Activated T-cell treated with anti-CD3 and anti-CD28 coated beads for 24 hours (primary cell): ENCODE measurements around the gene MSANTD2.

ENCODE experiments used
- DNase-seq: peaks from one replicate; pipeline ENCODE4 v3.0.0-alpha.2; 2020; ENCODE audit warnings: low read depth

The MSANTD2 gene

DNA sequence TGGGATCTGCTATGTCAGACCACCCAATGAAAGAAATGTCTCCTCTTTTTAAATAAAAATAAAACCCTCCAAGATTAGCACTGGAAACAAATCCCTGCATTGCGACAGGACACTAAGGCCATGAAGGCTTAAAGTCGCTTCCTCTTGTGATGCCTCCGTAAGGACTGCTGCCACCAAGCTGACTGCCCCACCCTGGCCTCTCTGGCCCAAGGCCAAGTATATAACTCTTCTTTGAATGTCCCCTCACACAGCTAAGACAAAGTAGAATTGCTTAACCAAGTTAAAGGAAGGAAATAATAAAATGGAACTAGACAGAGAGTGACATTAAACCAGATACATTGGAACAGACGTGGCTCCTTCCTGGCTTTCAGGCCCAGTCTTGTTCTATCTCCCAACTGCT is 68.0 kb downstream of the MSANTD2 start:
- no peak for DNase-seq

DNA sequence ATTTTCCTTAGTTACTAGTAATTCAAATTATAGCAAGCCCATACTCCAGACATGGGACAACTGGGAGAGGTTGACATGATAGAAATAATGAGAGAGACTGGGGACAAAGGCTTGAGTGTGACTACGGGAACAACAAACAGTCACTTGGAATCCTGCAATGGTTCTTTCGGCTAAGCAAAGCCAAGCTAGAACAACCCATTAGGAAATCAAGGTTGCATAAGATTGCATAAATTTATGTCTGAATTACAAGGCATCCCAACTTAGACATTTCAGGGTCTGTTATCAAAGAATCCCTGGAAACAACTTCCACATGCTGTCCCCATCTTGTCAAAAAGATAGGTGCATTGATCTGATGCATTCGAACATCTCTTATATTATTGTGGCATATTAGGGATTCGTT is 70.6 kb downstream of the MSANTD2 start:
- DNase-seq = no peak

DNA sequence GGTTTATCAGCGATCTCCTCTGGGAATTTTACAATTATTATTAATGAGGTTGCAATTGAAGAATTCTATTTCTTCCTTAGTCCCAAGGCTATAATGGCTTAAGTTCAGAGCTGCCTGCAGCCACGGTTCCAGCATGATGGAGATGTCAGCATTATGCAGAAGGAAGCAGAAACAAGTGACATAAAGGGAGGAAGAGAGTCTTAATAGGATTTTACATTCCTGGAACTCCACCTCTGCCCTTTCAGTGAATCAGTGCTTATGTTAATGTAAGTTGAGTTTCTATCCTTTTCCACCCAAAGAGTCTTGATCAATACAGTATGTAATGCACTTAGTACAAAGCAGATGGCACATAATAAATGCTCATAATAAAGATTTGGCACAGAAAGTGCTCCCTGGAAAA is 72.1 kb downstream of the MSANTD2 start:
- no peak for DNase-seq

DNA sequence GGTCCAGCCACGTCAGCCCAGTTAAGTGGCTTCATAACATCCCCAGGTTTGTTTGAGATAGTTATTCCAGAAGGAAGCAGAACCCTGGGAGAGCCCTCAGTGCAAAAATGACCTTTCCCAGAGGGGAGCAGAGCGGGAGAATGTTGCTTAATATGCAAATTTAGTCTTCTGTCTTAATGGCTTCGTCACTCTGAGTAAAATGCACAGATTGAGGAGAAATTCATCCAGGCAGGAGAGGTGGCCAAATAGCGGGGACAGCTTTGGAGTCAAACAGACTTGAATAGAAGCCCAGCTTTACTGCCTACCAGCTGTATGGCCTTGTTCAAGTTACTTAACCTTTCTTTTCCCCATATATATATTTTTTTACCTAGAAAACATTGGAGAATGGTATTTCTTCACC is 72.7 kb downstream of the MSANTD2 start:
- DNase-seq = no peak

DNA sequence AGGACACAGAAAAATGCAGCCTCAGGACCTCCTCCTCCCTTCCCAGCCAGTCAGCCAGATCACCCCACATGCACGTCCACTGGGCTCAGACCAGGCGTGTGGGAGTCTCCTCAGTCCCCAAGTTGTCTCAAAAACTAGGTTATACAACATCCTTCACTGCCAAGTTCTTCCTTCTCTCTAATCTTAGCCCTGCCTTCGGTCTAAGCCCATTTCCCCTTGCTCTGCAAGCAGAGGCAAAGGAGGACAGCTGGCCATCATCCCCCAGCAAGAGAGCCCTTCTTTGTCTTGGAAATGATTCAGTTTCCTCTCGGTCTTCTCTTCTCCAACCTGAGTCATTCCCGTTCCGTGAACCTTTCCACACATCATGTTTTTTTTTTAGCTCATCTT is 74.5 kb downstream of the MSANTD2 start:
- no peak for DNase-seq

DNA sequence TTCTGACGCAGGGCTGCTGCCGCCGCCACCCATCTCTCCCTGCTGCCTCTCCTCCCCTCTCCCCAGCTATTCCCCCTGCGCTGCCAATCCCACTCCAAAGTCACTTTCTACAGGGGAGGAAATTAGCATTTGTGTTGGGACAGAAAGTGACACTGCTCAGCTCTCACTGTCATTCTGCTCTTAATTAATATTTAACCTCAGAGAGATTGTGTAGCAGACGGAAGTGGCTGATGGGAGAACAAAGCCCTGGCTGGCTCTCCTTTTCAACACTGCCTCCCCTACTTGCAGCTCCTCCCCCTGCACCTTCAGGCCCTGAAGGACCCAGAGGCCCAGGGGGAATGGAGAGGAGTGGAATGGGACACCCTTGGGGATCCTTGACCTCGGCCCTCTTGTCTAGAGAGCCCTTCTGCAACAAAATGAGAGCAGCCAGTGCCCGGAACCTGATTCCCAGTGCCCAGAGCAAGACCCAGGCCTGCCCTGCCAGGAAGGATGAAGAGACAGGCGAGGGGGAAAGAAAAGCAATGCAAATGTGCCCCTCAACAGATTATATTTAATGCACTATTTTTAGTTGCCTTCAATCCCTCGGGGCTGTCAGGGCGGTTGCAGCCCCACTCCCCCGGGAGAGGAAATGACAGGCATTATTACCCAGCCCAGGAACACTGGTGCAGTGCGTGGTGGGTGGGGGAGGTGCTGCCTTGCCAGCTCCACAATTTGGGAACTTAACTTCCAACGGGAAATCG is 75.1 kb downstream of the MSANTD2 start:
- no peak for DNase-seq

DNA sequence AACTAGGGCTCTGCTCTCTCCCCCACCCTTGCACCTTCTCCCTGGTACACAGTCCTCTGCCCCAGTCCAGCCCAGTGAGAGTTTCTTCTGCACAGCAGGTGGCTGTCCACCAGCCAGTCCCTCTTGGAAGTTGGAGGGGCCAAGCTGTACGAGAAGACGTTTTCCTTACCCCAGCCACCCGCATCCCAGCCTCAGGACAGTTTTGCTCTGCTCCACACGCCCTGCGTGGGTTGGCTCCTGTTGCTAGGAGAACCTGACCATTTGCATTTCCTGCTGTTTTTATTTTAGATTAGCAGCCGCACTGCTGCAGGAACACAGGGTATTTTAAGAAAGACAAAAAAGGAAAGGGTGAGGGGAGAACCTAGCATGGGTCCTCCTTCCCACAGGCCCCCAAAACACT is 78.0 kb downstream of the MSANTD2 start:
- no peak for DNase-seq

DNA sequence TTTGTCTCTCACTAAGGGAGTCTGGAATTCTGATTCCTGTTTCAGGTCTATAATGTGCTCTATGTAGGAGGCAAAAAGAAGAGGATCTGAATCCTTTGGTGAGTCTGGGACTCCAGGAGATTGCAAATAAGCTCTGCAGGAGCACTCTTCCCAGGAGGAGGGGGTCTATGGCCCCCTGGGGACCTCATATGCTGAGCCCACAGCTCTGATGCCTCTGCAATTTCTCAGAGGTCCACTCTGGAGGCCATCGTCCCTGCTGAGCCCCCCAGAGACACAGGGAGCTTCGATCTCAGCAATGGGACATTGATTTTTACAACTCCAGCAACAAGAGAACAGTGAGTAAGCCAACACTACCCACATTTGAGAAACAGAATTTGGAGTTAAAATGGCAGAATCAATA is 80.7 kb downstream of the MSANTD2 start:
- no peak for DNase-seq

DNA sequence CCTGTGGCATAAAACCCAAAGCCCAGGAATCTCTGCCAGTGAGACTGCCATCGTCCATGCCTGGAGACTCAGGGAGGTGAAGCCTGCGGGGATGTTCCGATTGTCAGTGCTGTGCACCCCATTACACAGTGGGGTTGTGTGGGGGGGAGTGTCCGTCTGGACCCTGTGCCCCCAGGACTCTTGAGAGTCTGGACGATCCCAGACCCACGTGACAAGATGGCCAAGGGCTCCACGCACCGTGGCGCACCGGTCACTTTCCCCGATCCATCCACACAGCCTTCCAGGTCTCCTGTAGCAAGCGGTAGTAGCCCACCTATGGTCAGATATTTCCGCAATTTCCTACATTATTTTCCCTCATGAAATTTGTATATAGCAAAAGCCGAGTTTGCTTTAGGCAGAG is 81.4 kb downstream of the MSANTD2 start:
- no peak for DNase-seq

DNA sequence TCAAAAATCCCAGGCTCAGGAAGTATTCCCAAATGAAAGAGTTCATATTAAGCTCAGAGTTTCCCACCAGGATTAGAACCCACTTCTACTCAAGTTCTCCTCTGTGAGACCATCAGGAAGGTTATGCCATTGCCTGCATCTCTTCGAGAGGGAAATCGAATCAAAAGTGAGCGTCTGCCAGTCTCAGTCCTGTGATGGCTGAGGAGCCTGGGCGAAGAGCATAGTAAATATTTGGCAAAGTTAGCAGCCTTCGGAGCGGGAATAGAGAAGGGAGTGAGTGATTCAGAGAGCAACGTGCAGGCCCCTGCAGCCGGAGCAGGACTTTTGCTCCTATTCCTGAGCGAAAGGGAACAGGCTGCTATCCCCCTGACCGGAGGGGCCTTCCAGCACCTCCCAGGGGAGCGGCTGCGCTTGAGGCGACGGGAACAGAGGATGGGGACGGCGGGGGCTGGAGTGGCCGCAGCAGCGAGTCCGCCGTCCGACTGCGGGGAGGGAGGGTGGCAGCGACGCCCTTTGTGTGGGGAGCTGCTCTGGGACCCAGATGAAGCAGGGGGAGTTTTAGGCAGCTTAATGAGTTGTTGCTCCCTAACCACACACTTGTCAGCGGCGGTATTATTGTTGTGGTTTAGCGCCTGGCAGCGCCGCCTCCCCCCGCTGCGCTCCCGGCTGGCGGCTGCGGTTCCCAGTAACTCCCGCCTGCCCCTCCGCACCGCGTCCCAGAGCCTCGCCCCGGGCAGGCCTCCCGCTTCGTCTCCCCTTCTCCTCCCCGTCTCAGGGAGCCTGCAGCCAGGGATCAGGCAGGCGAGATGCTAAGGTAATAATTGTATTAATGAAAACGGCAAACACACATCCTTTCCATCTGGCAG is 82.2 kb downstream of the MSANTD2 start:
- peak; percentile 5 for DNase-seq

DNA sequence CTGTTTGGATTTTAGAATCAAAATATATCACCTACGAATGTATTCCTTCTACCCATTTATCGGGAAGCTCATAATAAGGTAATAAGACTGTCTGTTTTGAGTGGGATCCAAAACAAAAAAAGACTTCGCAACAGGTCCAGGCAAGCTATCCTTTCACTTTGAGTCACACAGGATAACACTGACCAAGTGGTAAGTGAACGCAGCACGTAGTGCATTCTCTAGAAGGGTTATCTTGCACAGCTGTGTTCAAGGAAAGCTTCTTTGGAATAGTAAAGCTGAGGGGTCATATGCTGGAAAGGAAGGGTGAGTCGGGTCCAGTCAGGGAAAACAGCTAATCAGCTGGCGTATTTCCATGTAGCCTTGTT is 82.8 kb downstream of the MSANTD2 start:
- DNase-seq = no peak

DNA sequence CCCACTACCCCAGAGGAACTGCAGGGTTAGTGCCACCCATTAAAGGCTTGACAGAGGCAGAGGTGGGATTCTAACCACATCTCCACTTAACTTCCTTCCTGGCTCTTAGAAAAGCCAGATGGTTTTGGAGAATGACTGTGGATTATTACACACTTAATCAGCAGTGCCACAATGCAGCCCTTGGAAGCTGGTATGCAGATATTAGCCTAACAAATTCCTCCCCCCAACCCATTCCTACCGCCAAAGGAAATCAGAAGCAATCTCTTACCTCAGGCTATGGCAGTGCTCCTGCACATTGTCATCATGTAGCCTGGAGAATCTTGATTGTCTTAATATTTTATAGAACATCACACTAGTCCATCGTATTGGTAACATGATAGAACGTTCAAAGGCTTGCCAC is 83.6 kb downstream of the MSANTD2 start:
- DNase-seq = no peak
